Medulla oblongata (tissue), 1 donor: Measurements from ENCODE around the gene MFRP.

ENCODE experiments used
- DNase-seq: peaks from one replicate; pipeline ENCODE4 v3.0.0-alpha.2; 2015; ENCODE audit errors: extremely low spot score

Gene MFRP

DNA sequence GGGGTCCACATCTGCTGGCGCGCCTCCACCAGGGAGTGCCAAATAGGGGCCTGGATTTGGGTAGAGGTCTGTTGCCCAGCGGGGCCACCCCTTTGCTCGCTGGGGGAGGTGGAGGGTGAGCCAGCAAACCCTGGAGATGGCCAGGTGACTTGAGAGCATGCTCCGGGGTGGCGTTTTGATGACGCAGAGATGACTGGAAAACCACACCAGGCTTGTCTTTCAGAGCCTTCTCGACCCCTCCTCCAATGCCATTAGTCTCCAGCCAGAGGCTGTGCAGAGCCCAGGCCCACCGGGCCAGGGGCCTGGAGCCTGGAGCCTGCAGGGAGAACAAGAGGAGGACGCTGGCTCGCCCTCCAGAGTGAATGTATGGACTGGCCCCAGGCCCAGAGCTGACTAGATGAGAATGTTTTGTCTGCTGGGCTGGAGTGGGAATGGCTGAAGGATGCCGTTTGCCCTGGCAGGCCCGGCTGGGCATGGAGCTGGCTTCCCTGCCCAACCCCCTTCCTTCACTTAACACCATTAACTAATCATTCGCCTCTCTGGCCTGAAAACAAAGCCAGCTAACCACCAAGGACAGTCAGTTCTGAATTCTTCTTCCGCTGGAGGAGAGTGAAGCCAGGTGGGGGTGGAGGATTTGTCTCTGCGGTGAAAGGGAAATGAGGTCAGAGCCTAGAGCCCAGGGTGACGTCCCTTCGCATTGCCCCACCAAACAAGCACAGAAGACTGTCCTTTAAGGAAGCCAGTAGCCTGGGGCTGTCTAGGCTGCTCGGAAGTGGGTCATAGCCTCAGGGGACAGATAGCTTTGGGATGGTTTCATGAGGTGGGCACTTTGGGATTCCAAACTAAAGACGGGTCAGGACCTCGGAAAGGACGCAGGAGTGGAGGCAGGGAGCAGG, 28.0 kb downstream of the MFRP start:
- peak; percentile 13 for DNase-seq

DNA sequence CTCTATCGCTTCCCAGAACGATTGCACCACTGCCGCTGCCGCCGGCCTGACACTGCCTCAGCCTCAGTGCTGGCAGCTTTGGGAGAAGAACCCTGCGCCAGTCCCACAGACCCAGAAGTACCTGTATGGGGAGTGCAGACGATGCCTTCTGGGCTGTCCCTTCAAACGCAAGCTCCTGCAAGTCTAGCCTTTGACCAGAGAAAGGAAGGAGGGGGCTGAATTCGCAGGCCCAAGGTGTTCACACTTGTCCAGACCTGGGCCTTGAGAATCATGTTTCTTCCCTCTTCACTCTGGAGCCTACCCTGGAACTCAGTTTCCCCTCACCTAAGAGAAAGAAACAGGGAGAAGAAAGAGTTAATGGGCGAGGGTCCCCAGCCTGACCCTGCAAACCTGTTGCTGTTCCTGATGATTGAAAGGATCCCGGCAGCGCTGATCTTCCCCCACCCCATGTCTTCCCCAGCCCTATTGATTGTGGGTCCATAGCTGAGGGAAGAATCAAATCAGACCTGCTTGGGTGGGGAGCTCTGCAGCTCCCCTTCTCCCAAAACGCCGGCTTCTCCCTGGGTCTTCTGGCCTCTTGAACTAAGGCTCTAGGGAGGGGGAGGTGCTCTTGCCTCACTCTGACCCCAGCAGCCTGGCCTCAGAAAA, 28.8 kb downstream of the MFRP start:
- no peak for DNase-seq

DNA sequence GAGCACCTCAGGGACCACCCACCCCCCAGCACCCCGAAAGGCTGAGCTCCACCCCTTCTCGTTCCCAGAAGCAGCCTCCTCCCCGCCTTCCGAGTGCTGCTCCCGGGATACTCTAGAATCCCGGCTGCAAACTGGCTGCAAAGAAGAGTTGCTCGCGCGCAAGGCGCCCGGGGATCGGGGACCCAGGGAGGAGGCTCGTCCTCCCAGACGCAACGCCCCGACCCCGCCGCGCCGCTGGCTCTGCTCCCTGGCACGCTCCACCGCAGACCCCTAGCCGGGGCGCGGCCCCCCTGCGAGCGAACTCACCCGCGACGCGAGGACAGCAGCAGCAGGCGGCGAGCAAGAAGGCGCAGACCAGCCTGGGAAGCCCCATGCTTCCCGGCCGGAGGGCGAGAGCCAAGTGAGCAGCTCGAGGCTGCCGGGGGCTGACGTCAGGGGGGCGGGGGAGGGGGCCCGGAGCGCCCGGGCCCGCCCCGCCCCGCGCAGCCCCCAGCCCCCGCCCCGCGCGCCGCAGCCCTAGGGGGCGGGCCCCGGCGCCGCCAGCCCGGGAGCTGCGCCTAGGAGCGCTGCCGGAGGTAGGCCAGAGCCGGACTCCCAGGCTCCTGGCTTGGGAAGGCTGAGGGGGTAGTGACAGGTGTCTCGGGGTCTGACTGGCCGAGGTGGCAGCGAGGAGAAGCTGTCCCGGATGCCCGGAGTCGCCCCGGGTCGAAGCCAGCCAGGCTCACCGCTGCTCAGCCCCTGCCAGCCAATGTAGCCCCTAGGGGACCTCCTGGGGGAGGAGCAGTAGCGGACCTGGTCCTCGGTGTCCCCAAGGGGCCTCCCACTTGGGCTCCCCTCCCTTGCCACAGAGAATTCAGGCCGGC, 29.5 kb downstream of the MFRP start, which contains the start of gene MCAM:
Gene MCAM (minus strand): TSS at position 402 of the 863 bp plus-strand sequence. CDS start 29 bp downstream, at position 373.
- DNase-seq: peak; percentile 30

DNA sequence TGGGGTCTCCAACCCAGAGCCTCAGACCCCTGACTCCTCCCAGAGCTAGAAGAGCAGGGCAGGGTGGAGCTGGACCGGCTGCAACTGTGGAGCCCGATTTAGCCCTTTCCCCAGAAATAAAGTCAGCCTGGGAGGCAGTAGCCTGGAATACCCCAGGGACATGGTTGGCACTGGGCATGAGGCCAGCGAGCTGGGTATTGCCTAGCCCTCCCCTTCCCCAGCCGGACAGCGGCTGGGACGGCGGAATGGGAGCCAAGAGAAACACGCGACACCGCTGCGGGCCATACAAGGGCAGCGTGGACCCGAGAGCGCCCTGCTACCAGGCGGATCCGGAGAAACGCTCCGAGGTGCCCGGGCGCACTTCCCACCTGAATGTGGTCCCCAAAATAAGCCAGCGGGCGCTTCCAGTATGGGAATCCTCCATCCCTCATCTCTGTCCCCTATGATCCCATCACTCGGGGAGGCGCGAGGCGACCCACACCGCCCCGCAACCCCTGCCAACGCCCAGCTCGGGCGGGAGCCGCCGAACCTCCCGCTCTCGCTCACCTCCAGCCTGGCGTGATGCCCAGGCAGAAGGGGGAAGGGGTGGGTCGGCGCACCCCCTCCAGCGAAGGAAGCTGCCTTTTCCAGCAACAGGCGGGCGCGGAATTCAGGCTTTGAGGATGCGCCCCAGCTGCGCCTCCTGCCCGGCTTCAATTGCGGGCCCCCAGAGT, 30.3 kb downstream of the MFRP start:
- peak; percentile 82 for DNase-seq

DNA sequence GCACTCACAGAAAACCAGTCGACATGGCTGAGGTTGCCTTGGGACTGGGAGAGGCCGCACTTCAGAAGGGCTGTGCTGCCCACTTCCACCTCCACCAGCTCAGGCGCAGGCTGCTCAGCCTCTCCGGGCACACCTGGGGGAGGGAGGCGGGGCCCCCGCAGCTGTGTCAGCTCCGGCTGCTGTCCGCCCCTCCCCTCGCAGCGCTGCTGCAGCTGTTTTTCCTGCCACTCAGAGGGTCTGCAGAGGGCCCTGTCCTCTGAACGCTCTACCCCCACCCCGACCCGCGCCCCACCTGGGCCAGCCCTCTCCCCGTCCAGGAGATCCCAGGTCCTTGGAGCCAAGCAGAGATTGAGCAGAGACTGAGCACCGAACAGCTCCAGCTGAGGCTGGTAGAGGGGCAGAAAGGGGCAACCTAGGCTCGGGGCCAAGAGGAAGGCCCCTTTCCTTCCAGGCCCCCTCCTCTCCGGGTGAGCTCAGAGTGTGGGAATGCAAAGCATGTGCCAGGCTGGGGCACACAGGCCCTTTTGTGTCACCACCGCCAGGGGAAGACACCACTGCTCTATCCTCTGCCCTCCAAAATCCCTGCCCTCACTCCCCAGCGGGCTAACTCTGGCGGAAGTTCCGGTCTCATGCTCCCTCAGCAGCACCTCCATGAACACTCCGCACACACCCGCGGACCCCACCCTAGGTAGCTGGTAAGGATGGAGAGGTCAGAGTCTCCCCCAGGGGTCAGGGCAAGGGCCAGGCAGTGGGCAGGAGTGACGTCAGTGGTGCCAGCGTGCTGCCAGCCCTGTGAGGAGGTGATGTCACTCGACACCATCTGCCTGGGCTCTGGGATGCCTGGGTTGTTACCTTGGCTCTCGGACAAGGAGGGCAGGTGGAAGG, 31.1 kb downstream of the MFRP start:
- peak; percentile 57 for DNase-seq

DNA sequence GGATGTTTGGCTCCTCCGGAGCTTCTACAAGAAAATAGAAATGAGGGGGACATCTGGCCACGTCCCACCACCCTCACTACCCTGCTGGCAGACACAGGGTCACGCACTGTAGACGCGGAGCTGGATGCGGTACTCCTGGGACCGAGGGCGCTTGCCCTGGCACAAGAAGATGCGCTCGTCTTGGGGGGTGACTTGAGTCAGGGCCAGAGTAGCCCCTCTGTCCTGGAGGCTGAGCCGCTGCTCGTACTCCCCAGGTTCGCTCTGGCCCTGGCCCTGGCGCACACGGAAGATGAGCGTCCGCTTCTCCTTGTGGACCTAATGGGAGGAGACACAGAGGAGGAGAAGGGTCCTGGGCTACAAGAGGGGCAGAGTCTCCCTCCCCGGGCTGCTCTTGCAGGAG, 31.8 kb downstream of the MFRP start:
- no peak for DNase-seq

DNA sequence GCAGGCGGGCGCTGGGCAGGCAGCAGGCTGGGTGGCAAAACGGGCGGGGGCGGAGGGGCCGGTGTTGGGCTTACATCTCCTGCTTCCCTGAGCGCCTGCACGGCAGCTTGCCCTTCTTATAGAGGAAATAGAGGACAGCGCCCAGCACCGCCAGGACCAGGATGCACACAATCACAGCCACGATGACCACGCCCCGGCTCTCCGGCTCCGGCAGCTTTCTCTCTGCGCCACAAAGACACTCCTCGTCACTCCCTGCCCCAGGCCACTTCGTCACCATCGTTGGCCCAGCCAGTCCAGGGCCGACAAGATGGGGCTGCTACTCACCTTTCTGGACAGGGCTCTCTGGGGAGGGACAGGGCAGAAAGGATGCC, 35.8 kb downstream of the MFRP start:
- no peak for DNase-seq

DNA sequence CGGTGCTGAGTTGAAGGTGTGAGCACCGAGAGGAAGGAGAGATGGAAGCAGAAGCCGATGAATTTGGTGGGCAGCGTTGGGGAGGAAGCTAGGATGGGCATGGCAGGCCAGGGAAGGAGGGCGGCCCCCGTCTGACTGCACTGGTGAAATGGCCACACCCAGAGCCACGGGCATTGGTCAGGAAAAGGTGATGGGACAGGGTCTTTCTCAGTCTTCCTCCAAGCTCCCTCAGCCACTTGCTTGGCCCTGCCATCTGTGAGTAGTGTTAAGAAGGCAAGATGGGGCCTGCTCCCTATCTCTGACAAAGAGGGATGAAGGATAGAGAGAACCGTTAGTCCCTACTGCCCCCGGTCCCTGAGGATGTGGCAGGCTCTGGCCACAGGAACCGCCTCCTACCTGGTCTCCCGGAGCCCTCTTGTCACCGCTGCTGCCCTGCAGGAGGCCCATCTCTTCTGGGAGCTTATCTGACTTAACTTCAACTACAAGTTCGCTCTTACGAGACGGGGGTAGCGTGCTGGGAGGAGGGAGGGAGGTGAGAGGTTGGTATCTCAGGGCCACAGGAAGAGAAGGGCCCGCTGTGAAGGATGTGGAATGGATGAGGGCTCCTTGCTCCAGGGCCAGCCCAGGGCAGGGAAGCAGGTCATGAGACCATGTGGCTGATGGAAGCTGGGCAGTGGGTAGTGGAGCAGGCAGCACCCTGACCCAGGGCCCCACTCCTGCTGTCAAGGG, 36.4 kb downstream of the MFRP start:
- no peak for DNase-seq

DNA sequence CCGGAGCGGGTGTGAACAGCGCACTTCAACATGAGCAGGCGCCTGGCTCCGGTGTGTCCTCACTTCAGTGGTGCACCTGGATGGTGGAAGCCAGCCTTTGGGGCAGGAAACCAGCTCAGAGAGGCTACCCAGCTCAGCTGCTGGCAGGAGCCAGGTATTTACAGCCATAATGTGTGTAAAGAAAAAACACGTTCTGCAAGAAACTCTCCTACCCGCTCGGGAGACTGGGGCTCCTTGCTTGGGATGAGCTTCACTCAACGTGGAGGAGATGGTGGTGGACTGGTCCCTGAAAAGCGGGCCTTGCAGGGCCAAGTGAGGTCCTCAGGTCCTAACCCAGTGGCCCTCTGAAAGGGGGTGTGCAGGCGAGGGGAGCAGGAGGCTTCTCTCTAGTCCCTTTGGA, 37.1 kb downstream of the MFRP start:
- DNase-seq: no peak

DNA sequence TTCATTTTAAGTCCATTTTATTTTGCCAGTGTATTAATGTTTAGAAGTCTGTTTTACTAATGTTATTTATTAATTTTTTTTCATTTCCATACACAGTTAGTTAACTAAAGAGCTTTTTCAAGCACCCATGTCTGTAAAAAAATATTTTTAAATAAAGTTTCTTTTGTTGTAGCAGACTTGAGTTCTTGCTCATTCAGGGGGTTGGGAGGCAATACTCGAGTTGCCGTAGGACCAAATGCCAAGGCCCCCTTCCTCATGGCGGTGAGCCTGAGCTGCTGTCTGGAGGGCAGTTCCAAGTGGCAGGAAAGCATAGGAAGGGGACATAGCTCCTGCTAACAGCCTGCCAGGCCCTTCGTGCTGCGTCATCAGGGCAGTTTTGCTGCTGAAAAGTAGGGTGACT, 38.5 kb downstream of the MFRP start:
- DNase-seq: no peak

DNA sequence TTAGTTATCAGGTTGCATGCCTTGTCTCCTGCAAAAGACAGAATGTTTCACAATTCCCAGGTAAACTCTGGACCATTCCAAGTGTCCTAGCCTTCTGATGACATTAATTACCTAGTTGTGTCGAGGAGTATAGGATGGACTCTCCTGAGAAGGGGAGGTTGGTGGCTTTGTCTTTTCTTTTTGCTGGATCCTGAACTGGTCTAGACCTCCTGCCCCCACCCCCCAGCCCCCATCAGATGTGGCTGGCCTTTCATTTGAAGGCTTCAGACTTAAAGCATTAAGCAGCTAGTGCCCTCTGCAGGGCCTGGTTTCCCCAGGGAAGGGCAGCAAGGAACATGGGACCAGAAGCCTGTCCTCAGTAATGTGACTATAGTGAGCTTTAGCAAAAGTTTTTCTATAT, 39.3 kb downstream of the MFRP start:
- peak; percentile 16 for DNase-seq

DNA sequence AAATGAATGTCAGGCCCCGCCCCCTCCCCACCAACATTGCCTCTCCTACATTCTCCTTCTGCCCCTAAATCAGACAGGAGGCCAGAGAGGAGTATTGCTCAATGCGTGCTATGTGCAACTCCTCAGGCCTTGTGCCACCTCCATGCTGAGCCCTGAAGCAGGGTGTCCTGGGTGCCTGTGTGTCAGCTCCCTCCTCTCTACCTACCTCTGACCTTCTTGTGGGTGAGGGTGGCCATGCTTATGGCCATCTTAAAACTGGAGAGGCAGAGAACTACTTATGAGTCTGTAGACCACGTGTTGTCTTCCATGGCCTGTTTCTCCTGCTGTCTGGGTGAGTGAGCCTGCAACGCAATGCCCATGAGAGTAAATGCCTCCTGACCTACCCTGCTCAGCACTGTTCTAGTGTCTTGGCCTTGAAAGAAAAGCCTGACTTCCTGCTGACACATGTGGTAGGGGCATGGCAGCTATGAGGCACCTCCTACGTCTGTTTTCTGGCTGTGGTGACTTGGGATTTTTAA, 40.1 kb downstream of the MFRP start:
- DNase-seq: no peak

DNA sequence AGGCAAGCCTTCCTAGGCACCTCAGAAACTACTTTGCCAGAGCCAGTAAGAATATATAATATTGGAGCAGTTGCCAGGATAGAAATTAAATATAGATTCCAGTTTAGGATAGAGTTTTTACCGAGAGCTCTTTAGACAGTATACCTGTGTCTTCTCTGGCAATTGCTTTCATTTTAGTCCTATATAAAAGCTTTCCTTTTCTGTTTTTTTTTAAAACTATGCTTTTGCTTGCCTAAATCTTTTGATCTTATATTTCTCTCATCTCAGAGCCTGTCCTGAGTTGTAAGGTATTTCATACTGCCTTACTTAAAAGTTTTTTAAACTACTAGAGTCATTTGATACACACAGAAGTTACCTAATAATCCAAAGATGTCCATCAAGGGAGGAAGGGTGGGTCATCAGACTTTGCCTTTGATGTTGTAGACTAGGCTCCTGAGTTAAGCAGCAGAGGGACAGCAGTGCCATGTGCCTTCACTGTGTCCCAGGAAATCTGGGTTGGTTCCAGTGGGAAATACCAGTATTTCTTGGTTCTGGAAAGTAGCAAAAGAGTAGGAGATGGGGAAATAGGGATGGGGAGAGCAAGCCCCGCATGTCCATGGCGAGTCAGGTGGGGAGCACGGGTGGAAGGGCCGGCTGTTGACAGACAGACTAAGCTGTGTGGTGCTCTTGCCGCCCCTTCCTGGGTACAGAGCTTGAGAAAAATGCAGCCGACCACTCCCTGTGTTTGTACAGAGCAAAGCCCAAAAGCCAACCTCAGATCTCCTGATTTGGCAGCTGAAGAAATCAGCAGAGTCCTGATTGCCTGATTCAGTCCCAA, 40.7 kb downstream of the MFRP start:
- DNase-seq: no peak

DNA sequence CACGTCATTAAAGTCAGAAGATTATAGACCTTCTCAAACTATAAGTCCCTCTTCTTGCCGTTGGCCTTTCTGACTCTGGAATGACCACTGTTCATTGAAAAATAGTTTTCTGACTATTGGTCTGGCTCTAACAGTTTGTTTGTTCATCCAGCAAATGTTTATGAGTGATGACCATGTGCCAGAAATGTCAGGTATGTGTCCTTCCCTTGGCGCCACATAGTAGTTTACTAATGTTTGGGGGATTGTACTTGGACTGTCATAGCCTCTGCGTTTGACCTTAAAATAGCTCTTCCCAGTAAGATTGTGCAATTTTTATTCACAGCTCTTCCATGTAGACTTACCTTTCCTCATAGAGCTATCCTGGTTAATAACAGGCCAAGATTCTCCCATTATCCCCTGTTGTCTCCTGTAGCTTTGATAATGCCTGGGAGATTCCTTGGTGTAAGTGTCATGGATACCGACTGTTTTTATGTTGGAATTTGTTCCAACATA, 43.2 kb downstream of the MFRP start:
- DNase-seq: no peak

DNA sequence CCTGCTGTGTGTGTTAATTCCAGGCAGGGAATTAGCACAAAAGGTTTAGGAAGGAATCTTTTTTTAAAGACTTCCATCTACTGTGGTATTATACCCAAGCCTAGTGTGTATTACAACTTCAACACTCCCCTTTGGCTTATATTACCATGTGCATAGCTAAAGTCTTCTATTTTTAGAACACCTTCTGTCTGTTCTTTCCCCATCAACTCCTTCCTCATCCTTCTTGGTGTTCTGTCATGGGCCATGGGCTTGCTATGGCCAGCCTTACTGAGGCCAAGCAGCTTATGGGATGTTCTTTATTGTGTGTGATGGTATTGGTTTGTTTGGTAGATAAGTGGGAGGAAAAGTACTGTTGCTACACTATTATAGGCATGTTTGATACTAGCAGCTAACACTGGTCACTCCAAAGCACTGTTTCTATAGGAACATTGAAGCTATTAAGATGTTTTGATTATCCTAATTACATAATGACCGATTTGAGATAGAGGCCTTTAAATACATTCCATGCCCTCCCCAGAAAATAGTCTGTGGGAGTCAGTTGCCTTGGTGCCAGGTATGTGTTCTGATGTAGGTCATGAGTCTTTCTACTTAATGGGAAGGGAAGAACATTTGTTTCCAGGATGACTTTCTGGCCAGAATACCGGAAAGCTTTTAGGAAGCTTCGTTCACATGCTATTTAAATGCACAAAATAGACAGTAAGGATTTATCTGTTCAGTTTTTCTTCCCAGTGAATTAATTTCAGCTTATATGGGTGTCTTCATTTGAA, 46.1 kb downstream of the MFRP start:
- DNase-seq: no peak

DNA sequence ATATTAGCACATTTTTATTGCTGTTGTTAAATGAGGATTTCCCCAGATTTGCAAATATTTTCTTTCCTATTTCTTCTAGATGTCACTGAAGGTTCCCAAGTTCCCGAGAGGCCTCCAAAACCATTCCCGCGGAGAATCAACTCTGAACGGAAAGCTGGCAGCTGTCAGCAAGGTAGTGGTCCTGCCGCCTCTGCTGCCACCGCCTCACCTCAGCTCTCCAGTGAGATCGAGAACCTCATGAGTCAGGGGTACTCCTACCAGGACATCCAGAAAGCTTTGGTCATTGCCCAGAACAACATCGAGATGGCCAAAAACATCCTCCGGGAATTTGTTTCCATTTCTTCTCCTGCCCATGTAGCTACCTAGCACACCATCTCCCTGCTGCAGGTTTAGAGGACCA, 47.1 kb downstream of the MFRP start:
- DNase-seq: no peak

DNA sequence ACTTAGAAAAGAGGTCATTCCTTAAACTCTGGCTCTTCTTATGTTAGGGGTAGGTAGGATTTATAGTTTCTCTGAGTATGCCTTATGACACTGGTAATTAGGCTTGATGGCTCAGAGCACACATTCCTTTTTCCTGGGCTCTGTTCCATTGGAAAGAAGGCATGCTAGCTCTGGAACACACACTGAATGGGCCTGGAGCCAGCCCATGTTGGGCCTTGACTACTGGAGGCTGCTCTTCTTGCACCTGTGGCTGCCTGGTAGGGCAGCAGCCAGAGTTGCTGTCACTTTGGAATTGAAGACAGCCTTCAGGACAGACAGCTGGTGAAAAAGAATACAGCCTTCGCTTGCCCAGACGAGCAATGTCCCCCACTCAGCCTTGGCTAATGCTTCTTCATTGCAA, 47.8 kb downstream of the MFRP start:
- peak; percentile 28 for DNase-seq

DNA sequence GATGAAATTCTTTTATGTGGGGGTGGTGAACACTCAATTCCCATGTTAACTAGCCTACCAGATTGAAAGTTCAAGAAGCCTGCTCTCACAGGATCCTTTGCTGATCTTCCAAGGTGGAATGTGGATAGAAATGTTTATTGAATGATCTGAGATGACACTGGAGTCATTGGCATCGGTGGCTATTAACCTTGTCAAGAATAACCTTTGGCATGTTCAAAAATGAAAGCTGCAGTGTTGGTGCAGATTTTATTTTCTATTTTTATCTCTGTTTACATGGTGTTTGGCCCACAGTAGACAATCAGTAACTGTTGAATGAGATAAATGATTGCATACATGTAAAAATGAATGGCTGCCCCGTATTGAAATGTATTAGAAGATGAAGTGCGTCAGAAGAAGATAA, 48.6 kb downstream of the MFRP start:
- DNase-seq: no peak
